Activated CD4-positive, CD25-positive, alpha-beta regulatory T cell treated with anti-CD3 and anti-CD28 coated beads, Interleukin-2, amount 50 U/mL, for 72 hours (primary cell): ENCODE data around the gene FAM13A.
"Not testable (repeated sequence)": the region's sequence is repeated elsewhere in the genome, so short reads cannot be mapped to it uniquely, and the experiment has no call there.

Source experiments
- DNase-seq: peaks from one replicate; pipeline ENCODE4 v3.0.0; 2021

The FAM13A gene

GRCh38 chr4:89039730-89040338 lies 17.2 kb downstream of the FAM13A start:
- no peak for DNase-seq

- DNase-seq, result no peak
Observed at GRCh38 chr4:89036535-89036934, 20.4 kb downstream of the FAM13A start.

GRCh38 chr4:89031272-89031671 lies 25.7 kb downstream of the FAM13A start:
- no peak for DNase-seq

- no peak for DNase-seq
Observed at GRCh38 chr4:89029591-89029990, 27.4 kb downstream of the FAM13A start.

- no peak for DNase-seq
Observed at GRCh38 chr4:89026542-89026941, 30.4 kb downstream of the FAM13A start.

GRCh38 chr4:89024051-89024675 lies 32.8 kb downstream of the FAM13A start:
- no peak for DNase-seq

- no peak for DNase-seq
Observed at GRCh38 chr4:89023140-89023539, 33.8 kb downstream of the FAM13A start.

GRCh38 chr4:89022426-89023128 lies 34.4 kb downstream of the FAM13A start:
- DNase-seq, result no peak

GRCh38 chr4:89021684-89022083 lies 35.3 kb downstream of the FAM13A start:
- DNase-seq, result no peak

GRCh38 chr4:89021062-89021461 lies 35.9 kb downstream of the FAM13A start:
- no peak for DNase-seq

GRCh38 chr4:89014897-89015296 lies 42.1 kb downstream of the FAM13A start:
- DNase-seq, result not testable (repeated sequence)

GRCh38 chr4:89009761-89010369 lies 47.1 kb downstream of the FAM13A start:
- DNase-seq, result no peak

GRCh38 chr4:89009115-89009514 lies 47.9 kb downstream of the FAM13A start:
- DNase-seq, result no peak

GRCh38 chr4:89008166-89008565 lies 48.8 kb downstream of the FAM13A start:
- DNase-seq, result no peak

- no peak for DNase-seq
Observed at GRCh38 chr4:89007338-89007939, 49.5 kb downstream of the FAM13A start.

GRCh38 chr4:89006307-89006706 lies 50.7 kb downstream of the FAM13A start:
- DNase-seq, result no peak

- not testable (repeated sequence) for DNase-seq
Observed at GRCh38 chr4:89005066-89005465, 51.9 kb downstream of the FAM13A start.

GRCh38 chr4:89001647-89002445 lies 55.1 kb downstream of the FAM13A start:
- DNase-seq, result no peak

- no peak for DNase-seq
Observed at GRCh38 chr4:89000844-89001360, 56.1 kb downstream of the FAM13A start.

- DNase-seq, result no peak
Observed at GRCh38 chr4:89000382-89000781, 56.6 kb downstream of the FAM13A start.

- no peak for DNase-seq
Observed at GRCh38 chr4:88999392-88999930, 57.5 kb downstream of the FAM13A start.

- DNase-seq, result no peak
Observed at GRCh38 chr4:88998891-88999290, 58.1 kb downstream of the FAM13A start.
